ENCODE data around the gene BYSL.
A peak's percentile ranks its signal among the peaks of the same experiment; 100 is the strongest.
"Not testable (repeated sequence)": the region's sequence is repeated elsewhere in the genome, so short reads cannot be mapped to it uniquely, and the experiment has no call there.

BYSL gene

GRCh38 chr6:41942067-41942851, 21.0 kb downstream of the BYSL start:
- no peak for DNase-seq

- DNase-seq = not testable (repeated sequence)
These were observed 21.6 kb downstream of the BYSL start for GRCh38 chr6:41942882-41943281.

- no peak for DNase-seq
These were observed 22.2 kb downstream of the BYSL start for GRCh38 chr6:41943456-41943855.

GRCh38 chr6:41947581-41948220, 26.4 kb downstream of the BYSL start:
- no peak for DNase-seq

GRCh38 chr6:41954668-41955067, 33.4 kb downstream of the BYSL start:
- DNase-seq = no peak

GRCh38 chr6:41955412-41955811, 34.1 kb downstream of the BYSL start:
- no peak for DNase-seq

GRCh38 chr6:41957117-41957516, 35.8 kb downstream of the BYSL start:
- no peak for DNase-seq

GRCh38 chr6:41958022-41958856, 36.9 kb downstream of the BYSL start:
- DNase-seq = no peak

- no peak for DNase-seq
These were observed 38.7 kb downstream of the BYSL start for GRCh38 chr6:41960028-41960427.

GRCh38 chr6:41963371-41963770, 42.1 kb downstream of the BYSL start:
- no peak for DNase-seq

GRCh38 chr6:41964201-41964887, 43.0 kb downstream of the BYSL start:
- DNase-seq = no peak

- no peak for DNase-seq
These were observed 44.3 kb downstream of the BYSL start for GRCh38 chr6:41965429-41966213.

- no peak for DNase-seq
These were observed 45.1 kb downstream of the BYSL start for GRCh38 chr6:41966214-41966920.

GRCh38 chr6:41966961-41967311, 45.6 kb downstream of the BYSL start:
- no peak for DNase-seq

GRCh38 chr6:41967312-41968287, 46.3 kb downstream of the BYSL start:
- DNase-seq = no peak

GRCh38 chr6:41970436-41970846, 49.1 kb downstream of the BYSL start:
- no peak for DNase-seq

GRCh38 chr6:41972826-41973225, 51.5 kb downstream of the BYSL start:
- DNase-seq = peak; percentile 68

- no peak for DNase-seq
These were observed 53.1 kb downstream of the BYSL start for GRCh38 chr6:41974281-41974825.

GRCh38 chr6:41975276-41975675, 54.0 kb downstream of the BYSL start:
- DNase-seq = no peak
